SK-N-SH treated with all-trans-retinoic acid at 6 μM for 48 hours (cell line): ENCODE measurements around the gene OR9A4.

Source experiments
- ATAC-seq: fragments of 200-7000 bp; cut with Tn5 transposase; 3 replicates; pipeline ENCODE4 v1.9.1; 2020; ENCODE audit warnings: mild to moderate bottlenecking, moderate library complexity
- CSDC2 ChIP-seq: fragments of 250-450 bp; sonication (Bioruptor Pico); IDR thresholded peaks from 2 replicates; pipeline ENCODE4 v1.5.0; 2020; ENCODE audit warnings: mild to moderate bottlenecking, moderate library complexity
- OSR1 ChIP-seq: fragments of 250-450 bp; sonication (Bioruptor Pico); IDR thresholded peaks from 2 replicates; pipeline ENCODE4 v1.8.0; 2022; ENCODE audit warnings: moderate library complexity, mild to moderate bottlenecking, inconsistent platforms
- PPARA ChIP-seq: fragments of 250-450 bp; sonication (Bioruptor Pico); IDR thresholded peaks from 2 replicates; pipeline ENCODE4 v1.5.0; 2020; ENCODE audit warnings: mild to moderate bottlenecking, borderline replicate concordance
- RARB ChIP-seq: fragments of 250-450 bp; sonication (Bioruptor Pico); IDR thresholded peaks from 2 replicates; pipeline ENCODE4 v1.8.0; 2021; ENCODE audit warnings: mild to moderate bottlenecking, moderate library complexity
- SNAI2 ChIP-seq: fragments of 250-450 bp; sonication (Bioruptor Pico); IDR thresholded peaks from 2 replicates; pipeline ENCODE4 v1.5.0; 2020; ENCODE audit warnings: mild to moderate bottlenecking, moderate library complexity
- TCF4 ChIP-seq: fragments of 250-450 bp; sonication (Bioruptor Pico); IDR thresholded peaks from 2 replicates; pipeline ENCODE4 v1.8.0; 2021; ENCODE audit warnings: mild to moderate bottlenecking, moderate library complexity, borderline replicate concordance
- TOX ChIP-seq: fragments of 250-450 bp; sonication (Bioruptor Pico); IDR thresholded peaks from 2 replicates; pipeline ENCODE4 v1.8.0; 2021; ENCODE audit warnings: mild to moderate bottlenecking, moderate library complexity, borderline replicate concordance
- ZC3H10 ChIP-seq: fragments of 250-450 bp; sonication (Bioruptor Pico); IDR thresholded peaks from 2 replicates; pipeline ENCODE4 v1.5.1; 2021; ENCODE audit warnings: mild to moderate bottlenecking, moderate library complexity
- ZFP3 ChIP-seq: fragments of 250-450 bp; sonication (Bioruptor Pico); IDR thresholded peaks from 2 replicates; pipeline ENCODE4 v1.5.0; 2020; ENCODE audit warnings: mild to moderate bottlenecking, moderate library complexity
- ZFP30 ChIP-seq: fragments of 450-650 bp; formaldehyde crosslinking; IDR thresholded peaks from 2 replicates; pipeline ENCODE4 v1.5.0; 2022; ENCODE audit warnings: mild to moderate bottlenecking, moderate library complexity
- ZNF565 ChIP-seq: fragments of 450-650 bp; formaldehyde crosslinking; conservative IDR thresholded peaks from 2 replicates; pipeline ENCODE4 v1.5.0; 2020; ENCODE audit warnings: low read depth, mild to moderate bottlenecking, moderate library complexity
- ZNF70 ChIP-seq: fragments of 450-650 bp; formaldehyde crosslinking; IDR thresholded peaks from 2 replicates; pipeline ENCODE4 v1.5.0; 2020; ENCODE audit warnings: mild to moderate bottlenecking, moderate library complexity
- TF ChIP-seq, protein P1 (sequence below): fragments of 250-450 bp; sonication (Bioruptor Pico); IDR thresholded peaks from 2 replicates; pipeline ENCODE4 v1.5.1; 2021; ENCODE audit warnings: mild to moderate bottlenecking, moderate library complexity
- TF ChIP-seq, protein P2 (sequence below): fragments of 250-450 bp; sonication (Bioruptor Pico); IDR thresholded peaks from 2 replicates; pipeline ENCODE4 v1.8.0; 2020; ENCODE audit warnings: mild to moderate bottlenecking, moderate library complexity, borderline replicate concordance

Gene OR9A4

DNA sequence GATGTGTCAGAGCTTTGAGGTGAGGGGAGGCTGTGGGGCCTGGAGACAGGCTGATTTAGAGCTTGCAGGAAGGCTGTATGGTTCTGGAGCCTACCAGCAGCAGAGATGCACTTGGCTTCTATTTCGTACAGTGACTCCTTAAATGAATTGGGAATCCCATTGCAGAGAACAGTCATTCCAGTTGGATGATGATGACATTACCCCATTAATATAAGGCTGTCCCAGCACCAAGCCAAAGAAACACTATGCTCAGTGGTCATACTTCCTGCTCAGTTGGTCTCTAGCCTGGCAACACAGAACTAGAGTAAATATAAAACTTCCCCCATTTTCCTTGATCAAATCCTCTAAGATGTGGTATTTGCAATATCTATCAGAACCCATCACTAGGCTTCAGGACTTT, 36.3 kb downstream of the OR9A4 start:
- no peak for ATAC-seq
- TF ChIP-seq RARB (CRISPR knock-in tag) (no peak), ZNF565 (CRISPR knock-in tag) (no peak), SNAI2 (CRISPR knock-in tag) (no peak)
- TF ChIP-seq, protein P1, sequence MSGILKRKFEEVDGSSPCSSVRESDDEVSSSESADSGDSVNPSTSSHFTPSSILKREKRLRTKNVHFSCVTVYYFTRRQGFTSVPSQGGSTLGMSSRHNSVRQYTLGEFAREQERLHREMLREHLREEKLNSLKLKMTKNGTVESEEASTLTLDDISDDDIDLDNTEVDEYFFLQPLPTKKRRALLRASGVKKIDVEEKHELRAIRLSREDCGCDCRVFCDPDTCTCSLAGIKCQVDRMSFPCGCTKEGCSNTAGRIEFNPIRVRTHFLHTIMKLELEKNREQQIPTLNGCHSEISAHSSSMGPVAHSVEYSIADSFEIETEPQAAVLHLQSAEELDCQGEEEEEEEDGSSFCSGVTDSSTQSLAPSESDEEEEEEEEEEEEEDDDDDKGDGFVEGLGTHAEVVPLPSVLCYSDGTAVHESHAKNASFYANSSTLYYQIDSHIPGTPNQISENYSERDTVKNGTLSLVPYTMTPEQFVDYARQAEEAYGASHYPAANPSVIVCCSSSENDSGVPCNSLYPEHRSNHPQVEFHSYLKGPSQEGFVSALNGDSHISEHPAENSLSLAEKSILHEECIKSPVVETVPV (CRISPR knock-in tag), result no peak
- TF ChIP-seq, all 23 proteins: peak for 0

- ATAC-seq, result no peak
- no peak for TF ChIP-seq ZFP30 (CRISPR knock-in tag)
- TF ChIP-seq TCF4, result no peak
Observed at GRCh38 chr7:141954334-141954733, 38.1 kb downstream of the OR9A4 start.

GRCh38 chr7:141956084-141956483, 39.9 kb downstream of the OR9A4 start:
- no peak for ATAC-seq
- TF ChIP-seq ZNF565 (CRISPR knock-in tag) (no peak), PPARA (no peak), TOX (CRISPR knock-in tag) (no peak), OSR1 (CRISPR knock-in tag) (no peak), CSDC2 (CRISPR knock-in tag) (no peak), ZNF70 (CRISPR knock-in tag) (no peak), ZFP3 (CRISPR knock-in tag) (no peak)
- TF ChIP-seq, protein P2, sequence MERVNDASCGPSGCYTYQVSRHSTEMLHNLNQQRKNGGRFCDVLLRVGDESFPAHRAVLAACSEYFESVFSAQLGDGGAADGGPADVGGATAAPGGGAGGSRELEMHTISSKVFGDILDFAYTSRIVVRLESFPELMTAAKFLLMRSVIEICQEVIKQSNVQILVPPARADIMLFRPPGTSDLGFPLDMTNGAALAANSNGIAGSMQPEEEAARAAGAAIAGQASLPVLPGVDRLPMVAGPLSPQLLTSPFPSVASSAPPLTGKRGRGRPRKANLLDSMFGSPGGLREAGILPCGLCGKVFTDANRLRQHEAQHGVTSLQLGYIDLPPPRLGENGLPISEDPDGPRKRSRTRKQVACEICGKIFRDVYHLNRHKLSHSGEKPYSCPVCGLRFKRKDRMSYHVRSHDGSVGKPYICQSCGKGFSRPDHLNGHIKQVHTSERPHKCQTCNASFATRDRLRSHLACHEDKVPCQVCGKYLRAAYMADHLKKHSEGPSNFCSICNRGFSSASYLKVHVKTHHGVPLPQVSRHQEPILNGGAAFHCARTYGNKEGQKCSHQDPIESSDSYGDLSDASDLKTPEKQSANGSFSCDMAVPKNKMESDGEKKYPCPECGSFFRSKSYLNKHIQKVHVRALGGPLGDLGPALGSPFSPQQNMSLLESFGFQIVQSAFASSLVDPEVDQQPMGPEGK (CRISPR knock-in tag), result no peak

GRCh38 chr7:141960687-141961422, 44.7 kb downstream of the OR9A4 start:
- no peak for ATAC-seq
- no peak for TF ChIP-seq ZC3H10 (CRISPR knock-in tag)
- TF ChIP-seq, all 23 proteins: peak for 0
